GM19467 (cell line): Measurements from ENCODE around the gene CADM1.

Experiments
- ATAC-seq: cut with Tn5 transposase; IDR thresholded peaks from one replicate; pipeline ENCODE4 v1.9.1; 2021; ENCODE audit warnings: mild to moderate bottlenecking, moderate library complexity; ENCODE audit not compliant: unreplicated experiment

The CADM1 gene

GRCh38 chr11:115324581-115325432 lies 179.4 kb downstream of the CADM1 start:
- no peak for ATAC-seq

- ATAC-seq, result no peak
Observed at GRCh38 chr11:115322553-115323203, 181.5 kb downstream of the CADM1 start.

GRCh38 chr11:115321605-115322289 lies 182.5 kb downstream of the CADM1 start:
- ATAC-seq, result no peak

- ATAC-seq, result no peak
Observed at GRCh38 chr11:115317277-115318185, 186.7 kb downstream of the CADM1 start.

- ATAC-seq, result no peak
Observed at GRCh38 chr11:115316696-115317095, 187.5 kb downstream of the CADM1 start.

GRCh38 chr11:115314330-115314920 lies 189.8 kb downstream of the CADM1 start:
- no peak for ATAC-seq

GRCh38 chr11:115313224-115313838 lies 190.9 kb downstream of the CADM1 start:
- ATAC-seq, result no peak

GRCh38 chr11:115311949-115312348 lies 192.3 kb downstream of the CADM1 start:
- no peak for ATAC-seq

- ATAC-seq, result no peak
Observed at GRCh38 chr11:115306689-115307088, 197.5 kb downstream of the CADM1 start.

GRCh38 chr11:115304774-115305472 lies 199.3 kb downstream of the CADM1 start:
- no peak for ATAC-seq

- no peak for ATAC-seq
Observed at GRCh38 chr11:115303929-115304531, 200.2 kb downstream of the CADM1 start.

GRCh38 chr11:115302946-115303703 lies 201.1 kb downstream of the CADM1 start:
- ATAC-seq, result no peak

GRCh38 chr11:115300660-115301428 lies 203.4 kb downstream of the CADM1 start:
- no peak for ATAC-seq

GRCh38 chr11:115298300-115299012 lies 205.8 kb downstream of the CADM1 start:
- ATAC-seq, result no peak

GRCh38 chr11:115297330-115297729 lies 206.9 kb downstream of the CADM1 start:
- ATAC-seq, result no peak

- ATAC-seq, result no peak
Observed at GRCh38 chr11:115291325-115291724, 212.9 kb downstream of the CADM1 start.

- ATAC-seq, result no peak
Observed at GRCh38 chr11:115290893-115291292, 213.3 kb downstream of the CADM1 start.
